Esophagus muscularis mucosa (tissue), 4 donors: ENCODE results near the gene SLC12A7.

Source experiments
- EP300 ChIP-seq: sonication (generic); formaldehyde crosslinking; IDR thresholded peaks from one replicate; pipeline ENCODE4 v1.6.1; 2017; ENCODE audit warnings: antibody characterized with exemption
- POLR2A ChIP-seq: fragments of 450-650 bp; IDR thresholded peaks from one replicate; pipeline ENCODE4 v1.6.1; 2017; ENCODE audit warnings: antibody characterized with exemption, moderate library complexity, mild to moderate bottlenecking, low read depth
- POLR2AphosphoS5 ChIP-seq, 2 donors: sonication (generic); formaldehyde crosslinking; IDR thresholded peaks; one replicate each; pipeline ENCODE4 v1.6.1; 2017; ENCODE audit warnings: antibody characterized with exemption in 2 of 2
- TF ChIP-seq, protein P1 (sequence below), 3 experiments: fragments of 200-600 bp in 2 of 3; fragments of 450-650 bp in 1 of 3; sonication (generic) in 2 of 3; IDR thresholded peaks; one replicate each; pipeline ENCODE4 v1.5.1; 2017 to 2019; ENCODE audit warnings: antibody characterized with exemption in 3 of 3, mild to moderate bottlenecking in 2 of 3, moderate library complexity in 1 of 3

- TF ChIP-seq, protein P1, sequence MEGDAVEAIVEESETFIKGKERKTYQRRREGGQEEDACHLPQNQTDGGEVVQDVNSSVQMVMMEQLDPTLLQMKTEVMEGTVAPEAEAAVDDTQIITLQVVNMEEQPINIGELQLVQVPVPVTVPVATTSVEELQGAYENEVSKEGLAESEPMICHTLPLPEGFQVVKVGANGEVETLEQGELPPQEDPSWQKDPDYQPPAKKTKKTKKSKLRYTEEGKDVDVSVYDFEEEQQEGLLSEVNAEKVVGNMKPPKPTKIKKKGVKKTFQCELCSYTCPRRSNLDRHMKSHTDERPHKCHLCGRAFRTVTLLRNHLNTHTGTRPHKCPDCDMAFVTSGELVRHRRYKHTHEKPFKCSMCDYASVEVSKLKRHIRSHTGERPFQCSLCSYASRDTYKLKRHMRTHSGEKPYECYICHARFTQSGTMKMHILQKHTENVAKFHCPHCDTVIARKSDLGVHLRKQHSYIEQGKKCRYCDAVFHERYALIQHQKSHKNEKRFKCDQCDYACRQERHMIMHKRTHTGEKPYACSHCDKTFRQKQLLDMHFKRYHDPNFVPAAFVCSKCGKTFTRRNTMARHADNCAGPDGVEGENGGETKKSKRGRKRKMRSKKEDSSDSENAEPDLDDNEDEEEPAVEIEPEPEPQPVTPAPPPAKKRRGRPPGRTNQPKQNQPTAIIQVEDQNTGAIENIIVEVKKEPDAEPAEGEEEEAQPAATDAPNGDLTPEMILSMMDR (IDR thresholded peaks at IDR 0.05): no peak
- TF ChIP-seq EP300 (no peak), POLR2A (no peak), POLR2AphosphoS5 (IDR thresholded peaks at IDR 0.05) (no peak)
Measured at GRCh38 chr5:1037671-1038416, 74.0 kb downstream of the SLC12A7 start.
